ELF-1 (cell line): ENCODE data around the gene ROBO1.
"Not testable (repeated sequence)": the region's sequence is repeated elsewhere in the genome, so short reads cannot be mapped to it uniquely, and the experiment has no call there.

Experiments used
- DNase-seq: peaks from one replicate; pipeline ENCODE4 v3.0.0-alpha.2; 2016; ENCODE audit warnings: low read depth, low spot score

ROBO1 gene

GRCh38 chr3:78707609-78708008, 1060.2 kb downstream of the ROBO1 start:
- DNase-seq, result no peak

GRCh38 chr3:78706906-78707523, 1060.8 kb downstream of the ROBO1 start:
- no peak for DNase-seq

- DNase-seq, result no peak
Observed at GRCh38 chr3:78703944-78704343, 1063.9 kb downstream of the ROBO1 start.

GRCh38 chr3:78701537-78701936, 1066.3 kb downstream of the ROBO1 start:
- DNase-seq, result no peak

DNA sequence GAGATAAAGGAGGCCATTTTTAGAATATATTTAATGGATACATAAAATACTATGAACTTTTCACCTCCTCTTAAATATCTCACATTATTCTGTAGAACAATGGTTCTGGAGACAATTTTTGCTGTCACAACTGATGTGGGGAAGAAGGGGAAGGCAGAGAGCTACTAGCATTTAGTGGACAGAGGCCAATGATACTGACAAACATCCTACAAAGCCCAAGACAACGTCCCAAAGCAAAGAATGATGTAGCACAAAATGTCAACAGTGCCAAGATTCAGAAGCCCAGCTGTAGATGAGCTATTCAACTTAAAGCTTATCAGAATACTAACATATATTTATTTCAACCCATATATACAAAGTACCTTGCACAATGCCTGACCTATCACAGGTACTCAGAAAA, 1069.4 kb downstream of the ROBO1 start:
- DNase-seq, result no peak

DNA sequence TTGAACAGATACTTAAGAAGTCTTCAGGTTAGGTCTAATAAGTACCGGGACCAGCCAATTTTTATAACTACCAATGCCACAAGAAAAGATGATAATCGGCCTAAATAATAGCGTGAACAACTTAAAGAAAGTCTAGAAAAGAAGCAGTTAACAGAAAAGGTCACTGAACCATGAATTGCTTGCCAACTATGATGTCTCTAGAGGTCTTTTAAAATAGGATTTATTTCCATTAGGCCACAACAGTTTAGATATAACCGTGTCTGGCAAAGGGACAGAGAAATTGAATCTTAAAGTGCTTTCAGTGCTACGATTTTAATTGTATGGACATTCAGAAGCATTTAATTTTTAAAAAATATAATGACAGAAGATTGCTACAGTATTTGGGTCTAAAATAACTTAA, 1070.4 kb downstream of the ROBO1 start:
- DNase-seq, result no peak

- DNase-seq, result no peak
Observed at GRCh38 chr3:78690766-78691165, 1077.0 kb downstream of the ROBO1 start.

GRCh38 chr3:78689378-78689777, 1078.4 kb downstream of the ROBO1 start:
- no peak for DNase-seq

- no peak for DNase-seq
Observed at GRCh38 chr3:78687520-78687919, 1080.3 kb downstream of the ROBO1 start.

DNA sequence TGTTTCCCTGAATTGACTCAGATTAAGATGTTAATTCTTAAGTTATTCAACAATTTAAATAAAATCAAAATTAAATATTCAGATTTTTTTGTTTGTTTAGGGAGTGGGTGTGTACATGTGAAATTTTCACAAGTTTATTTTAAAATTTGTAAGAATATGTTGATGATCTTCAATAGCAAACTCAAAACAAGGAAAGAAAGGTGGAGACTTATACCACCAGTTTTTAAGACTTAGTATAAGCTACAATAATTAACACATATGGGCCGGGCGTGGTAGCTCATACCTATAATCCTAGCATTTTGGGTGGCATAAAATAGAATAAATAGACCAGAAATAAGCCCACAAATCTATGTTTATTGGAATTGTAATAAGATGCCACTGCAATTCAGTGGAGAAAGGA, 1084.5 kb downstream of the ROBO1 start:
- DNase-seq, result no peak

- not testable (repeated sequence) for DNase-seq
Observed at GRCh38 chr3:78675119-78675805, 1092.5 kb downstream of the ROBO1 start.

DNA sequence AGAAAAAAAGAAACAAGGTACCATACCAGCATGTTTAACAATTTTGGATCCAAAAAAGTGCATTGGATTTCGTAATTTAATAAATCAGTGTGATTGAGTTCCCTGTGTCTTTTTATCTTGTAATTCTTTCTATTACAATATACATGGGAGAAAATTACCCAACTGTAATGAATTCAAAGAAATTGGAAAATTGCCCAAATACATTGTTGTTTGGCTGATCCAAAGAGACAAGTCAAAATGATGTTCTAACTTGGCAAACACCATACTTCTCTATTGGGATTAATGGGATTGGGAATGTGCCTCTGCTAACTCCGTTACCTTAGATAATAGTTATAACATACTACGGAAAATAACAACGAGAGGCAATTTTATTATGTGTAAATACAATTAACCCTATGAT, 1097.1 kb downstream of the ROBO1 start:
- DNase-seq, result no peak

DNA sequence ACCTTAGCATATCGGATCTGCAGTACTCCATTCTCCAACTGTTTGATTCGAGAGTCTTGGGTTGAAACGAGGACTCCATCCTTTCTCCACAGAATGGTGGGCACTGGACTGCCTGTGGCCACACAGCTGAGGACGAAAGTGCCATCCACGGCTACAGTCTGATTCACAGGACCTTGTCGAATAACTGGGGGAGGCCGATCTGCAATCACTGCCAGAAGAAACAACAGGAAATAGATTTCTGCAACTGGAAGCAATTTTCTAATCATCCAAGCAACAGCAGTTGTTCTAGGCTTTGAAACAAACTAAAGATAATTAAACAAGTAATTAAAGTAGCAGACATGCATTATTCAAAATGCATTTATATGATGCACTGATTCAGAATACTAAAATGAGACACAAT, 1097.7 kb downstream of the ROBO1 start:
- no peak for DNase-seq

GRCh38 chr3:78668302-78668701, 1099.5 kb downstream of the ROBO1 start:
- DNase-seq, result no peak

- DNase-seq, result no peak
Observed at GRCh38 chr3:78666470-78666800, 1101.4 kb downstream of the ROBO1 start.

GRCh38 chr3:78665776-78666469, 1101.9 kb downstream of the ROBO1 start:
- DNase-seq, result no peak

DNA sequence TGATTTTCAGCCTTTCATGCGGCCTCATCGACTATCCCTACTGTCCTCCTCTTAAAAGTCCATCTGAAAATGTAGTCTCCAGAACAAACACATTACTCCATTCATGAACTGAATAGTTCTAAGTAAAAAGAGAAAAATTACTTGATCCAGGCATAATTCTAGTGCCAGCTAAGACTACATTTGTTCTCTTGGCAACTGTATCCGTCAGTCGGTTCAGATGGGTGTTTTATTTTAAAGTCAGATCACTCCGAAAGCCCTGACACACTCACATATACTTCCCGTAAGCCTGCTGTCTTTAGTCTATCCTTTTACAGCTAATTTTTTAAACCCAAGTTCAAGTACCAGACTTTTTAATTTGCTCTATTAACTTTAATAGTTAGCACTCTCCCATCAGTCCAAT, 1102.7 kb downstream of the ROBO1 start:
- no peak for DNase-seq

GRCh38 chr3:78660957-78661356, 1106.8 kb downstream of the ROBO1 start:
- DNase-seq, result no peak

DNA sequence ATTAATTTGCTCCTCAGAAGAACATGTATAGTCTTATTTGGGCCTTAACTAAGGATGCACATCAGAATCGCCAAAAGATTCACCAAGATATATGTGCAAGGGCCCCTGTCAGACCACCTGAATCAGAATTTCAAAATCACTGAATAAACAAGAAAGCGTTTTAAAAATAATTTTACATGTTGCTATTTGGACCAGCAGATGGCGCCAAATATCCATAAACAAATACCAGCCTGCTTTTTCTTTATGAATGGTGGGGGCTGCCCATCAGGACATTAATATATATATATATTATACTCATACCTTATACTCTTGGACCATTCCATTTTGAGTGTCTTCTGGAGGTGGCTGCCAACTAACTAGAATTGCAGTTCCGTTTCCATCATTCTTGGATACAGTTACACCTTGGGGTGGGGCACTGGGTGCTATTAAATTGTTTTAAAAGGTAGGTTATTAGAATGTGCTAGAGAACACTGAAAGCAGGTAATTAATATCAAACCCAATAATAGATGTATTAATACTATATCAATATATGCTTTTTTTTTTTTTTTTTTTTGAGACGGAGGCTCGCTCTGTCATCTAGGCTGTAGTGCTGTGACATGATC, 1108.3 kb downstream of the ROBO1 start:
- no peak for DNase-seq

DNA sequence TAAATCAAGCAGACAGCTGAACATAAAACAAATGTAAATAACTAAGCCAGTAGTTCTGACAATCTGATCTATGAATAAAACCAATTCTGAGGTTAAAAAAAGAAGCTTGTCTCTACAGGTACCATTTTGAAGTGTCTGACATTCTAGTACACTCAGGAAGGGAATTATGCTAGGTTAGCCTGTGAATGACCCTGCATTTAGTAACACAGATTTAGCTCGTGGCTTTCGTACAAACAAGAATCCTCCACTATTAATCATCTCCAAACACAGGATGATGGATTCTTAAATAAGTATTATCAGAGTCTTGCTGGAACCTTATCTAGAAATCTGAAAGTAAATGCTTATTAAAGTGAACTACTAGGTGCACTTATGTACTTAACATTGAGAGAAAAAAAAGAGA, 1120.1 kb downstream of the ROBO1 start:
- DNase-seq, result no peak

GRCh38 chr3:78645628-78646310, 1122.0 kb downstream of the ROBO1 start:
- DNase-seq, result peak; percentile 16

GRCh38 chr3:78644847-78645246, 1123.0 kb downstream of the ROBO1 start:
- no peak for DNase-seq
